Endothelial cell of umbilical vein (primary cell): ENCODE data around the gene PPFIBP2. TPM values are rescaled to one million over a fixed set of nuclear protein-coding genes. Genes with fewer than 3 reads are reported as not detected.

ENCODE experiments used
- BruUV-seq: library from RNA; stranded (reverse); fragments of 400-500 nt; replicated peaks from 2 replicates; lab custom pipeline; 2021; lab: Mats Ljungman, UMichigan
- CTCF ChIA-PET: fragments of 300-600, 350-600 bp; sonication (Branson Sonifier 250); formaldehyde crosslinking; loops from one replicate; lab custom pipeline; 2021; ENCODE audit warnings: antibody characterized with exemption, inconsistent platforms; lab: Charles Lee
- POLR2A ChIA-PET: fragments of 300-600, 350-600 bp; sonication (Branson Sonifier 250); formaldehyde crosslinking; loops from one replicate; lab custom pipeline; 2021; ENCODE audit warnings: antibody characterized with exemption, inconsistent platforms; lab: Charles Lee
- DNase-seq: peaks from one replicate; pipeline ENCODE4 v3.0.0-alpha.2; 2011; ENCODE audit warnings: low read depth, low spot score
- FAIRE-seq: peaks from 2 replicates; lab custom pipeline; 2011; peaks lifted over from hg19 to GRCh38; lab: Jason Lieb, UNC
- H2AFZ ChIP-seq: 2 replicates; pipeline ENCODE4 v1.6.0; 2012; ENCODE audit warnings: low read depth, low read length, control low read depth, inconsistent platforms
- H3K27ac ChIP-seq: 2 replicates; pipeline ENCODE4 v1.5.1; 2011; ENCODE audit warnings: low read depth, mild to moderate bottlenecking, control low read depth, low read length, moderate library complexity; ENCODE audit not compliant: insufficient read depth
- H3K27me3 ChIP-seq, 2 experiments: 2 replicates each; pipeline versions ENCODE4 v1.6.0 to v1.6.1; 2011; ENCODE audit warnings: low read length in 2 of 2, mixed read lengths in 1 of 2; ENCODE audit not compliant: control insufficient read depth in 2 of 2, insufficient read depth in 2 of 2
- H3K36me3 ChIP-seq, 2 experiments: 2 replicates in 1 of 2; 3 replicates in 1 of 2; pipeline ENCODE4 v1.5.1; 2011; ENCODE audit warnings: low read length in 2 of 2, mild to moderate bottlenecking in 1 of 2, moderate library complexity in 1 of 2; ENCODE audit not compliant: control insufficient read depth in 2 of 2, insufficient read depth in 2 of 2; ENCODE audit errors: extremely low read depth in 1 of 2
- H3K4me1 ChIP-seq: 3 replicates; pipeline ENCODE4 v1.5.1; 2011; ENCODE audit warnings: mild to moderate bottlenecking, low read length; ENCODE audit not compliant: control insufficient read depth, insufficient read depth; ENCODE audit errors: extremely low read depth
- H3K4me2 ChIP-seq: 2 replicates; pipeline ENCODE4 v1.6.1; 2011; ENCODE audit warnings: low read length, control low read depth, mixed read lengths; ENCODE audit not compliant: insufficient read depth
- H3K4me3 ChIP-seq, 3 experiments: fragments of 200-600 bp in 1 of 3; sonication (generic), shearing (Covaris generic) in 1 of 3; replicated peaks in 1 of 3; 2 replicates each; pipeline ENCODE4 v1.5.1; 2011 to 2016; ENCODE audit warnings: control low read depth in 3 of 3, low read length in 3 of 3, mild to moderate bottlenecking in 2 of 3, inconsistent platforms in 1 of 3, low read depth in 1 of 3, moderate library complexity in 1 of 3; ENCODE audit not compliant: insufficient read depth in 1 of 3
- H3K79me2 ChIP-seq: 2 replicates; pipeline ENCODE4 v1.6.0; 2012; ENCODE audit warnings: low read length, inconsistent platforms; ENCODE audit not compliant: control insufficient read depth, insufficient read depth
- H3K9ac ChIP-seq: replicated peaks from 2 replicates; pipeline ENCODE3; 2011; ENCODE audit warnings: low read length, control low read depth; ENCODE audit not compliant: insufficient read depth; ENCODE audit errors: extremely low read depth
- H3K9me1 ChIP-seq: replicated peaks from 3 replicates; pipeline ENCODE4 v1.6.0; 2011; ENCODE audit warnings: mild to moderate bottlenecking, low read length; ENCODE audit not compliant: control insufficient read depth, insufficient read depth; ENCODE audit errors: extremely low read depth
- H3K9me3 ChIP-seq: replicated peaks from 2 replicates; pipeline ENCODE4 v1.5.1; 2012; ENCODE audit warnings: low read length, inconsistent platforms; ENCODE audit not compliant: control insufficient read depth, insufficient read depth
- H4K20me1 ChIP-seq: replicated peaks from 2 replicates; pipeline ENCODE3; 2011; ENCODE audit warnings: mild to moderate bottlenecking, low read length; ENCODE audit not compliant: control insufficient read depth, insufficient read depth; ENCODE audit errors: extremely low read depth
- EZH2 ChIP-seq: IDR thresholded peaks from 2 replicates; pipeline ENCODE4 v1.6.1; 2012; ENCODE audit warnings: borderline replicate concordance, low read depth, mild to moderate bottlenecking, moderate library complexity, low read length, inconsistent platforms; ENCODE audit not compliant: severe bottlenecking
- FOS ChIP-seq: IDR thresholded peaks from 2 replicates; pipeline ENCODE4 v1.6.1; 2011; ENCODE audit warnings: mild to moderate bottlenecking, low read length, moderate library complexity, borderline replicate concordance; ENCODE audit not compliant: insufficient read depth
- GATA2 ChIP-seq: IDR thresholded peaks from 2 replicates; pipeline ENCODE4 v1.7.0; 2011; ENCODE audit warnings: low read depth, mild to moderate bottlenecking, moderate library complexity, mixed read lengths, low read length; ENCODE audit not compliant: insufficient read length, insufficient read depth
- JUN ChIP-seq: IDR thresholded peaks from 2 replicates; pipeline ENCODE4 v1.6.1; 2011; ENCODE audit warnings: borderline replicate concordance, low read depth; ENCODE audit not compliant: insufficient read length, insufficient read depth
- MYC ChIP-seq: IDR thresholded peaks from one replicate; pipeline ENCODE4 v1.6.1; 2011; ENCODE audit warnings: mild to moderate bottlenecking, low read depth, low read length
- POLR2A ChIP-seq: IDR thresholded peaks from 2 replicates; pipeline ENCODE4 v1.6.1; 2012; ENCODE audit warnings: low read depth, mild to moderate bottlenecking, control low read depth, low read length
- POLR2AphosphoS5 ChIP-seq: IDR thresholded peaks from 2 replicates; pipeline ENCODE4 v1.6.1; 2012; ENCODE audit warnings: low read depth, mild to moderate bottlenecking, control low read depth, low read length, moderate library complexity; ENCODE audit not compliant: insufficient read depth
- dilution Hi-C: fragments of 300-500 bp; cut with MboI; formaldehyde crosslinking; loops from one replicate; pipeline ENCODE4 v1.15.0; 2019; ENCODE audit warnings: low sequenced_read_pairs; ENCODE audit not compliant: extremely low pct_ligation_motif_present
- intact Hi-C: fragments of 100-400 bp; cut with micrococcal nuclease; formaldehyde crosslinking; loops from one replicate; pipeline ENCODE4 v1.10.0; 2022
- polyA plus RNA-seq, 4 experiments: library from polyadenylated mRNA; depleted of rRNA in 3 of 4; stranded (reverse) in 3 of 4; unstranded in 1 of 4; fragments of >200 nt; gene quantifications; 2 replicates each; pipeline versions ENCODE4 v1.2.1 to v1.2.3, GENCODE V29; 2011 to 2012; ENCODE audit warnings: missing spikeins in 1 of 4
- total RNA-seq: library from RNA; stranded (reverse); gene quantifications from 2 replicates; pipeline ENCODE4 v1.2.3, GENCODE V29; 2021
- TF ChIP-seq, protein P1 (sequence below): IDR thresholded peaks from 2 replicates; pipeline ENCODE4 v1.6.1; 2011; ENCODE audit not compliant: insufficient read depth, insufficient read length
- TF ChIP-seq, protein P2 (sequence below), 2 donors: IDR thresholded peaks; 1 replicate in 1 of 2; 2 replicates in 1 of 2; pipeline ENCODE4 v1.5.1; 2011; ENCODE audit warnings: low read length in 2 of 2, mild to moderate bottlenecking in 2 of 2, moderate library complexity in 2 of 2, control low read depth in 1 of 2, inconsistent platforms in 1 of 2, low read depth in 1 of 2; ENCODE audit not compliant: insufficient read depth in 1 of 2; ENCODE audit errors: extremely low read depth in 1 of 2

PPFIBP2 gene
- total and polyA plus RNA-seq, 2 donors (not counting 3 experiments of a cell fraction or from before 2014, with no cell fraction given): 1.3 to 4.0 TPM

DNA sequence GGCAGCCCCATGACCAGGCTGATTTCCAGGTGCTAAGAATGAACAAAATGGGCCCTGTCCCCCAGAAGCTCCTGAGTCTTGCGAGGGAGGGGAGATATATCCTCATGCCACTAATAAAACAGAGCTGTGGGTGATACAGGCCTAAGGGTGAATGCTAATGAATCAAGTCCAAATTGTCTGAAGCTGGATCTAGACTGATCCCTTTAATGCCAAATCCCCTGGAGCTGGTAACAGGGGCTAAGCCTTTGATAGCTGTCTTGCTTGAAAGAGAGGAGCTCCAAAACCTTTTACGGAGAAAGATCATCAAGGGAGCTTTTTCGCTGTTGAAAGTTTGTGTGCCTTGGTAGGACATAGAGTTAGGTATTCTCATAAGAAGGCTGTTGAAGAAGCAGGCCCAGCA, 79.7 kb downstream of the PPFIBP2 start:
- Histone ChIP-seq H3K9me3 (no peaks in the 10 kb centered on the region), H3K27me3 (peaks cover 3 to 9% of the 10 kb centered on the region in 2 experiments), H3K9ac (no peak overlapping the region), H2AFZ (no peak overlapping the region), H3K4me2 (no peak overlapping the region), H3K9me1 (no peaks in the 10 kb centered on the region), H3K4me1 (no peaks in the 10 kb centered on the region), H3K27ac (no peak overlapping the region), H3K79me2 (no peaks in the 10 kb centered on the region), H3K4me3 (no peak overlapping the region), H3K36me3 (no peaks in the 10 kb centered on the region), H4K20me1 (no peaks in the 10 kb centered on the region)
- TF ChIP-seq, protein P1, sequence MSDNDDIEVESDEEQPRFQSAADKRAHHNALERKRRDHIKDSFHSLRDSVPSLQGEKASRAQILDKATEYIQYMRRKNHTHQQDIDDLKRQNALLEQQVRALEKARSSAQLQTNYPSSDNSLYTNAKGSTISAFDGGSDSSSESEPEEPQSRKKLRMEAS: no peak
- no peak for TF ChIP-seq JUN
- TF ChIP-seq POLR2AphosphoS5: no peak
- TF ChIP-seq, protein P2, sequence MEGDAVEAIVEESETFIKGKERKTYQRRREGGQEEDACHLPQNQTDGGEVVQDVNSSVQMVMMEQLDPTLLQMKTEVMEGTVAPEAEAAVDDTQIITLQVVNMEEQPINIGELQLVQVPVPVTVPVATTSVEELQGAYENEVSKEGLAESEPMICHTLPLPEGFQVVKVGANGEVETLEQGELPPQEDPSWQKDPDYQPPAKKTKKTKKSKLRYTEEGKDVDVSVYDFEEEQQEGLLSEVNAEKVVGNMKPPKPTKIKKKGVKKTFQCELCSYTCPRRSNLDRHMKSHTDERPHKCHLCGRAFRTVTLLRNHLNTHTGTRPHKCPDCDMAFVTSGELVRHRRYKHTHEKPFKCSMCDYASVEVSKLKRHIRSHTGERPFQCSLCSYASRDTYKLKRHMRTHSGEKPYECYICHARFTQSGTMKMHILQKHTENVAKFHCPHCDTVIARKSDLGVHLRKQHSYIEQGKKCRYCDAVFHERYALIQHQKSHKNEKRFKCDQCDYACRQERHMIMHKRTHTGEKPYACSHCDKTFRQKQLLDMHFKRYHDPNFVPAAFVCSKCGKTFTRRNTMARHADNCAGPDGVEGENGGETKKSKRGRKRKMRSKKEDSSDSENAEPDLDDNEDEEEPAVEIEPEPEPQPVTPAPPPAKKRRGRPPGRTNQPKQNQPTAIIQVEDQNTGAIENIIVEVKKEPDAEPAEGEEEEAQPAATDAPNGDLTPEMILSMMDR (IDR thresholded peaks at IDR 0.05; ENCODE audit: extremely low read depth in 1 of 2, insufficient read depth in 1 of 2, low read depth in 1 of 2, low read length in 2 of 2): no peak
- no peak for TF ChIP-seq POLR2A
- no peak for TF ChIP-seq FOS
- TF ChIP-seq EZH2: no peak
- TF ChIP-seq MYC: no peak
- TF ChIP-seq GATA2: no peak
- dilution Hi-C loops (no loop called here), intact Hi-C loops (no loop called here)
- CTCF ChIA-PET: interaction anchor here (1.4 to 3.0 kb wide), 3 partner anchors 8 to 64 kb away, joined by 3 to 16 read pairs (median 8); no protein-coding TSS in a partner anchor
- BruUV-seq: no TSS peak
- POLR2A ChIA-PET: no interaction called here
- FAIRE-seq (no peak), DNase-seq (no peak)
